Measurements from ENCODE around the gene EDAR.

GRCh38 chr2:108923736-108924579, 65.1 kb downstream of the EDAR start:
- TF ChIP-seq EZH2 (IDR thresholded peaks at IDR 0.05; ENCODE audit: low read depth, low read length, severe bottlenecking), result no peak
- TF ChIP-seq CTCF (IDR thresholded peaks at IDR 0.05; ENCODE audit: control extremely low read depth in 1 of 3, insufficient read depth in 1 of 3, low read depth in 1 of 3, low read length in 3 of 3), result no peak
- TF ChIP-seq KDM1A (IDR thresholded peaks at IDR 0.05; ENCODE audit: borderline replicate concordance, low read length), result no peak
- TF ChIP-seq EP300 (IDR thresholded peaks at IDR 0.05; ENCODE audit: borderline replicate concordance in 1 of 2, low read depth in 2 of 2, low read length in 2 of 2), result no peak
- no peak for TF ChIP-seq SIN3A (conservative IDR thresholded peaks at IDR 0.05 in 1 of 2, IDR thresholded peaks at IDR 0.05 in 1 of 2; ENCODE audit: low read depth in 1 of 2, low read length in 2 of 2)
- no peak for TF ChIP-seq RNF2 (IDR thresholded peaks at IDR 0.05; ENCODE audit: borderline replicate concordance, low read depth, low read length, missing control alignments, poor library complexity, severe bottlenecking)
- no peak for TF ChIP-seq MAX (IDR thresholded peaks at IDR 0.05)
- TF ChIP-seq POLR2A (IDR thresholded peaks at IDR 0.05; ENCODE audit: control extremely low read depth in 1 of 2, low read depth in 2 of 2, low read length in 2 of 2), result no peak
- no peak for TF ChIP-seq RFX5 (IDR thresholded peaks at IDR 0.05; ENCODE audit: borderline replicate concordance, low read depth, low read length)
- no peak for TF ChIP-seq EGR1 (IDR thresholded peaks at IDR 0.05; ENCODE audit: borderline replicate concordance, low read depth, low read length)

All from H1 (cell line).